Astrocyte of the spinal cord (primary cell): ENCODE measurements around the gene CRACR2B.

Experiments used
- DNase-seq: peaks from one replicate; pipeline ENCODE4 v3.0.0; 2011; ENCODE audit warnings: low read depth, low spot score
- H3K4me3 ChIP-seq: 2 replicates; pipeline ENCODE4 v1.5.1; 2011; ENCODE audit warnings: low read depth, mild to moderate bottlenecking, low read length, moderate library complexity
- in situ Hi-C: cut with HindIII; loops from 2 replicates; pipeline ENCODE4 v1.10.0; 2017; ENCODE audit warnings: low sequenced_read_pairs
- TF ChIP-seq, protein P1 (sequence below): IDR thresholded peaks from 2 replicates; pipeline ENCODE4 v1.5.1; 2012; ENCODE audit warnings: low read depth, mild to moderate bottlenecking, low read length, inconsistent platforms

CRACR2B gene

DNA sequence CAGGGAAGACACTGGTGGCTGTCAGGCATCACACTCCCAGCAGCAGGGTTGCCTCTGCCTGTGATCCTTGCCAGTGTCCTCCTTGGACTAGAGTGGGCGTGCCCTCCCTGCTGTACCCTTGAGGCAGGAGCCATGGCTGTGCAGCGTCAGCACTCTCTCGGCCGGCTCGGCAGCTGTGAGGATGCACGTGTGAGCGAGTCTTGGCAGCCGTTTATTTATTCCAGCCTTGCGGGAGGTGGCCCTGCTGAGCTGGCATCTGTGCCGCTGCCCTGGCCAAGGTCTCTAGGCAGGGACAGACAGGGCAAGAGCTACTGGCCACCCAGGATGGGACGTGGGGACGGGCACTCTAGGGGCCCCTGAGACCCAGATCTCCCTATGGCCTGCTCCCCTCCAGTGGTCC lies 48.8 kb downstream of the CRACR2B start:
- in situ Hi-C loops, result no loop called here
- H3K4me3 ChIP-seq, result no peak overlapping the region
- no peak for DNase-seq
- TF ChIP-seq, protein P1, sequence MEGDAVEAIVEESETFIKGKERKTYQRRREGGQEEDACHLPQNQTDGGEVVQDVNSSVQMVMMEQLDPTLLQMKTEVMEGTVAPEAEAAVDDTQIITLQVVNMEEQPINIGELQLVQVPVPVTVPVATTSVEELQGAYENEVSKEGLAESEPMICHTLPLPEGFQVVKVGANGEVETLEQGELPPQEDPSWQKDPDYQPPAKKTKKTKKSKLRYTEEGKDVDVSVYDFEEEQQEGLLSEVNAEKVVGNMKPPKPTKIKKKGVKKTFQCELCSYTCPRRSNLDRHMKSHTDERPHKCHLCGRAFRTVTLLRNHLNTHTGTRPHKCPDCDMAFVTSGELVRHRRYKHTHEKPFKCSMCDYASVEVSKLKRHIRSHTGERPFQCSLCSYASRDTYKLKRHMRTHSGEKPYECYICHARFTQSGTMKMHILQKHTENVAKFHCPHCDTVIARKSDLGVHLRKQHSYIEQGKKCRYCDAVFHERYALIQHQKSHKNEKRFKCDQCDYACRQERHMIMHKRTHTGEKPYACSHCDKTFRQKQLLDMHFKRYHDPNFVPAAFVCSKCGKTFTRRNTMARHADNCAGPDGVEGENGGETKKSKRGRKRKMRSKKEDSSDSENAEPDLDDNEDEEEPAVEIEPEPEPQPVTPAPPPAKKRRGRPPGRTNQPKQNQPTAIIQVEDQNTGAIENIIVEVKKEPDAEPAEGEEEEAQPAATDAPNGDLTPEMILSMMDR, result no peak

DNA sequence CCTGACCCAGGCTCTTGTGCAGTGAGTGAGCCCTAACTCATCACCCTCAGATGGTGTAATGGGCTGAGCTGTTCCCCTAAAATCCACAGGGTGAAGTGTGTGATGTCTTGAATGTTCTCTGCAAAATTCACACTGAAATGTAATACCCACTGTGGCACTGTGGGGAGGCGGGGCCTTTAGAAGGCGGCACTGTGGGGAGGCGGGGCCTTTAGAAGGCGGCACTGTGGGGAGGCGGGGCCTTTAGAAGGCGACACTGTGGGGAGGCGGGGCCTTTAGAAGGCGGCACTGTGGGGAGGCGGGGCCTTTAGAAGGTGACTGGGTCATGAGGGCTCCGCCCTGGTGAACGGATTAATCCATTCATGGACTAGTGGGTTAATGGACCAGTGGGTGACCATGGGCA lies 49.8 kb downstream of the CRACR2B start:
- H3K4me3 ChIP-seq, result no peak overlapping the region
- no peak for DNase-seq
- in situ Hi-C loops, result no loop called here
- TF ChIP-seq, protein P1, result no peak

DNA sequence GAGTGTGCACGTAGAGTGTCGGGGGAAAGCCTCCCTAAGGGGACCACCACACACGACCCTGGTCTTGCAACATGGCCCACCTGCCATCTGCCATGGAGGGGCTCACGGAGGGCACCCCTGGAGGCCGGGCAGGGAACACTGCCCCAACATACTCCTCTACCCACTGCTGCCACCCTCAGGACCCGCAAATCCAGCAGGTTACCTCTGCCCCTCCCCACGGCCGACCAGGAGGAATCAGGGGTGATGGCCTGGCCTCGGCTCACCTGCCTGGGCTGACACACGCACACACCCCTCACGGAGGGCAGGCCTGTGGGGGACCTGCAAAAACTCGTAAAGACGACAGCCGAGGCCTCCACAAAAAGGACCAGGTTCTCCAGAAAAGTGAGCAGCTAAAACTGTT lies 52.7 kb downstream of the CRACR2B start:
- TF ChIP-seq, protein P1, result no peak
- DNase-seq, result no peak
- no peak overlapping the region for H3K4me3 ChIP-seq
- in situ Hi-C loops, result no loop called here
